Mammary microvascular endothelial cell (primary cell): ENCODE measurements around the gene CNTRL. TPM values are rescaled to one million over a fixed set of nuclear protein-coding genes. Genes with fewer than 3 reads are reported as not detected.

Experiments
- total RNA-seq: library from RNA; depleted of rRNA; stranded (reverse); fragments of >200 nt; gene quantifications from 2 replicates; pipeline ENCODE4 v1.2.3, GENCODE V29; 2015

CNTRL gene
- 9.4 and 11.1 TPM in 2 replicates for total RNA-seq

GRCh38 chr9:121074370-121075250 is at the start of gene CNTRL:
Gene CNTRL (plus strand): TSS chr9:121074955. CDS start chr9:121088327, 13,372 bp downstream.

GRCh38 chr9:121050128-121050988 is 24.4 kb upstream of the CNTRL start, which contains the start of gene C5:
Gene C5 (minus strand): TSS chr9:121050275. CDS start chr9:121050246, 29 bp downstream.

GRCh38 chr9:121201738-121202533 is 127.2 kb downstream of the CNTRL start, which contains the start of gene RAB14:
Gene RAB14 (minus strand): TSS chr9:121201869. CDS start chr9:121193412, 8,457 bp downstream.

Other genes starting within 250 kb of the CNTRL start
- 37.3 and 40.7 TPM in 2 replicates for gene PSMD5, start 232.0 kb upstream of the CNTRL start, total RNA-seq
- 83.5 and 85.6 TPM in 2 replicates for gene PHF19, start 197.8 kb upstream of the CNTRL start, total RNA-seq
- gene TRAF1, start 148.2 kb upstream of the CNTRL start, total RNA-seq: 4.6 and 6.8 TPM in 2 replicates
- 0.54 and 1.7 TPM in 2 replicates for gene C5, start 24.7 kb upstream of the CNTRL start, total RNA-seq
- 27.1 and 27.2 TPM in 2 replicates for gene RAB14, start 126.9 kb downstream of the CNTRL start, total RNA-seq
- gene GSN, start 193.2 kb downstream of the CNTRL start, total RNA-seq: 164 and 174 TPM in 2 replicates